Fibroblast of skin of back (primary cell): ENCODE measurements around the gene ARHGEF28.

Source experiments
- DNase-seq: peaks from one replicate; pipeline ENCODE4 v3.0.0-alpha.2; 2013

ARHGEF28 gene

DNA sequence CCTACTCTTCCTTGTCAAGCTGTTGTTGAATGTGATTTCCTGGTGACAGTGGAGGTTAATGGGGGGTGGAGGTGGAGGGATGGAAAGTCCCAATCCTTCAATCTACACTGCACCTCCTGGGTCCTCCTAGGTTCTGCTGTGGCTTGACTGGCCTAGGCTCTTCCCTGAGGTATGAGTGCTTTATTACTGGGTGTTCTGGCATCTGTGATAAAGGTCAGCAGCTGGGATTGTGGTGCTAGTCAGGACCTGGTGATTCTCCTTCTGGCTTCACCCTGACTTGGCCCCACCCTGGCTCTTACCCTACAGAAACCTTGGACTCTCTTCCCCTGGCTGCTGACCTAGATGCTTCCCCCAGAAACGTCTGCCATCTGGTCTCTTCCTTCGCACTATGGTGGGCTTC is 194.3 kb downstream of the ARHGEF28 start:
- DNase-seq = no peak

DNA sequence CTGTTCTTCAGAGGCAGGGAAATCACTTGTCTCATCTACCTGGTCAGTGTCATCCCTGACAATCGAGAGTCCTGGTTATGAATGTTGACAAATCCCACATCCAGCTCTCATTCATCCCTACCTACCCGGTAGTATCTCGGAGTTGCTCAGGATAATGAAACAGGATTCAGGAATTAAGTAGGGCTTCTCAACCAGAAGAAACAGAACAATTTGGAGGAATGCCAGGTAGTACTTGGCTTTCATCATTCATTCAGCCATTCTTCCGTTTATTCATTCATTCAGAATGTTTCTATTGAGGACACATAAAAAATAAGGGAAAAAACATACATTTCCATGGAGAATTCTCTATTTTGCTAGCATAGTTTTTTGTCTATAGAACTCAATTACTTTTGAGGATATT is 195.0 kb downstream of the ARHGEF28 start:
- no peak for DNase-seq

DNA sequence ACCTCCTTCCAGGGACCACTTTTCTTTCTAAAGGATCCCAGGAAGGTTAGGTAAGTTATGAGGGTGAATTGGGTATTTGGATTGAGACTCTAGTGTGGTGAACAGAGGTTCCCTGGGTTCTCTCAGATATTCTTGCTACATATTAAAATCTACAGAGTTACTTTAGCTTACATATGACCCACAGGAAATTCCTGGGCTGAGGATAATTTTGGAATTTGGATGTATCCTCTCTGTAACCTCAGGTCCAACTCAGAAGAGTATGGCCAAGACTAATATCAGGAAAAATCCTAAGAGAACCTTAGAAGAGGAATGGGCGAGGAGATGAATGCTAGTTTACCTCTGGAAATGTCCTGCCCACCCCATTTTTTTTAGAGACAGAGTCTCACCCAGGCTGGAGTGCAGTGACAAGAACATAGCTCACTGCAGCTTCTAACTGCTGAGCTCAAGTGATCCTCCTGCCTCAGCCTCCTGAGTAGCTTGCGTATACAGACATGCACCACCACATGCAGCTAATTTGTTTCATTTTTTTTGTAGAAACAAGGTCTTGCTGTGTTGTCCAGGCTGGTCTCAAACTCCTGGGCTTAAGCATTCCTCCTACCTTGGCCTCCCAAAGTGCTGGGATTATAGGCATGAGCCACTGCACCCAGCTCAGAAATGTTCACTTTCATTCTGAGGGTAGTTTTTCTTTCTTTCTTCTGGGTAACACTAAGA is 196.4 kb downstream of the ARHGEF28 start:
- peak; percentile 74 for DNase-seq

DNA sequence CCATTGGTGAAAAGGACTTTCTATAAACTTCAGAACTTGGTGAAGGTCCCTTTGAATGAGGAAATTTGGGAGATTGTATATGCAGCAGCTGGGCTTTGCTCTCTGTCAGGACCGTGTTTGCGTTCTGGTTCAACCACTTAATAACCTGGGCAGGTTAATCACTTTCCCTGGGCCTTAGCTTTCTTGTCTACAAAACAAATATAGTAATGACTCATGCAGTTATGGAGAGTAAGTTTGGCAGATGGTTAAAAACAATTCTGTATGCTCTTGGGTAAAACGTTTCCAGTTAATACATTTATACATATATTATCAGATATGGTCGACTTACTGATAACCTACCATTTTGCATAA is 197.0 kb downstream of the ARHGEF28 start:
- peak; percentile 11 for DNase-seq

DNA sequence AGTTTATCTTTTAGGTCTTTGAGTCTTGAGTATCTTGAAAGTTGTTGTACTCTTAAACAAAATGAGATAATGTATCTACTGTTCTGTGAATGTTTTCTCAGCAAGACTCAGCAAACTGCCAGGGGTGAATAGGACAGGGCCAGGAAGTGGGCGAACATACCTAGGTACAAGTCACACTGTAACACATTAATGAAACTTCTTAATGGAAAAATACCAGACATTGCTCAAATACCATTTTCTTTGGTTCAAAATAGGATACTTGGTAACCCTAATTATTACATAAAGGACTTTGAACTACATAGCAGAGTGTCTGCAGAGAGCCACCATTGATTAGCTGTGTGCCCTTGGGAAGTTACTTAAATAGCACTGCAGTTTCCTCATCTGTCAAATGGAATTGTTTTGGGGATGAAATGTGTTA is 197.5 kb downstream of the ARHGEF28 start:
- DNase-seq = peak; percentile 75

- DNase-seq = no peak
These were observed 199.2 kb downstream of the ARHGEF28 start for GRCh38 chr5:73825199-73825598.

DNA sequence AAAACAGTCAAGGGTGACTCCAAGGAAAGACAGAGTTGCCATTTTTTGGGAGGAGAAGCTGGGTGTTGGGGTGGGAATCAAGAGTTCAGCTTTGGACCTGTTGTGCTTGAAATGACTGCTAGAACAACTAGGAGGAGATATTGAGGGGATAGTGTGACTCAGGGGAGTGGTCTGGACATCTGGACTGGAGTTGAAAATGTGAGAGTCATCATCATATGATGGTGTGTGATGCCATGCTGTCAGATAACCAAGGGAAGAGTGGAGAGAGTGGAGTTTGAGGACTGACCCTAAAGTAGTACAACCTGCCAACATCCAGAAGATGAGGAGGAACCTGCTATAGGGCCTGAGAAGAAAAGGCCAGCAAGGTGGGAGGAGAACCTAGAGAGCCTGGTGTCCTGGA is 199.7 kb downstream of the ARHGEF28 start:
- no peak for DNase-seq

GRCh38 chr5:73826301-73827105 is 200.5 kb downstream of the ARHGEF28 start:
- peak; percentile 76 for DNase-seq

DNA sequence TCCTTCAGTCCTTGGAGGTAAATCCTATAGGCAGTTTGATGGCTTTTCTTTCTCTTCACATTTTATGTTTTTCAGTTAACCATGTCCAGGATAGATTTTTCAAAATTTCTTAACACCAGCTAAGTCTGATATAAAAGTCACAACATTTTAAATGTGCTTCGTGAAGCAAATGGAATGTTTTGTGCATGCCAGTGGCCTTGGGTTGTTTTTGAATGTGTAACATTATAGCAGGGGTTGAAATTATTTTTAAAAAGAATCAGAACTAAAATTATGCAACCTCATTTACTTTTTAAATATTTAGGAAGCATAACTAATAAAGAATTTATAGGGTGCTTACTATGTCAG is 201.1 kb downstream of the ARHGEF28 start:
- DNase-seq = peak; percentile 68

DNA sequence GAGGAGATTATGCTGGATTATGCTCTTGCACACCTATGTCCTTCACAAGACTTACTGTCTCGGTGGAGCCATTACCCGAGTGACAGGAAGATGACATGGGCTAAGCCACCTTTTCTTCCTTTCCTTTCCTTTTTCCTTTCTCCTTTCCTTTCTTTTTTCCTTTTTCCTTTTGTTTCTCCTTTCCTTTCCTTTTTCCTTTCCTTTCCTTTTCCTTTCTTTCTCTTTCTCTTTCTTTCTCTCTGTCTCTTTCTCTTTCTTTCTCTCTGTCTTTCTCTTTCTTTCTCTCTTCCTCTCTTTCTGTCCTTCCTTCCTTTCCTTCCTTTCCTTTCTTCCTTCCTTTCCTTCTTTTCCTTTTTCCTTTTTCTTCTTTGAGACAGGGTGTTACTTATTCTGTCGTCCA is 202.5 kb downstream of the ARHGEF28 start:
- DNase-seq = no peak

- DNase-seq = no peak
These were observed 204.7 kb downstream of the ARHGEF28 start for GRCh38 chr5:73830646-73831045.

DNA sequence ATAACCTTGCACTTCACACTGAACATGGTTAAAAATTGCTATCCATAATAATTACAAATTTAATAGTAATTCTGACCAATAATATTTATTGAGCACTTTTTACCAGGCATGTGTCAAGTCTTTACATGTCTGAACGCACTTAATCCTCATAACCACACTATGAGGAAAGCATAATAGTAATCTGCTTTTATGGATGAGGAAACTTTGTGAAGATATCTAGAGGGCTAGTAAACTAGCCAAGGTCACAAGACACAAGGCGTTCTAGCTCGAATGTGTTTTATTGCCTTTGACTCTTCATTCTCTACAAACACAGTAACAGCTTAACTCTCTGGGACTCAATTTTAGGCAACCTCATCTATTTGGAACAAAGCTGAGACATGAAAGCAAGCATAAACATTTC is 205.1 kb downstream of the ARHGEF28 start:
- no peak for DNase-seq

GRCh38 chr5:73834693-73835092 is 208.7 kb downstream of the ARHGEF28 start:
- no peak for DNase-seq

- no peak for DNase-seq
These were observed 209.7 kb downstream of the ARHGEF28 start for GRCh38 chr5:73835726-73836125.

DNA sequence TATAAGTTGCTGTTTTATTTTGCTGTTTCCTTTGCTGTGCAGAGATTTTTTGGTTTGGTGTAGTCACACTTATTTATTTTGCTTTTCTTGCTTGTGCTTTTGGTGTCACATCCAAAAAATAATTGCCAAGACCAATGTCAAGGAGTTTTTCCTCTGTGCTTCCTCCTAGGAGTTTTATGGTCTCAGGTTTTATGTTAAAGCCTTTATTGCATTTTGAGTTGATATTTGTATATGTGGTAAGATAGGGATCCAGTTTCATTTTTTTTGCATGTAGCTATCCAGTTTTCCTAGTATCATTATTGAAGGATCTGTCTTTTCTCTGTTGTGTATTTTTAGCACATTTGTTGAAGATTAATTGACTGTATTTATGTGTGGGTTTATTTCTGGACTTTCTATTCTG is 210.6 kb downstream of the ARHGEF28 start:
- DNase-seq = no peak

DNA sequence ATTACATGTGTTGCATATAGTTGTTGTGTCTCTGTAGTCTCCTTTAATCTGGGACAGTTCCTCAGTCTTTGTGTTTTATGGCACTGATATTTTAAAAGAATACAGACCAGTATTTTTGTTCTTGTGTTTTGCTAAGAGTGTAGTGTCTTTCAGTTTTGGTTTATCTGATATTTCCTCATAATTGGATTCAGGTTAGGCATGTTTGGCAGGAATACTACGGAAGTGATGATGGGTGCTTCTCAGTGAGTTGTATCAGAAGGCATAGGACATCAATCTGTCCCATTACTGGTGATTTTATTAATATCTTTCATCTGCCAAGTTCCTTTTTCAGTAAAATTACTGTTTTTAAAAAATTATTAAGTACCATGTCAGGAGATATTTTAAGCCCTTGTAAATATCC is 212.9 kb downstream of the ARHGEF28 start:
- DNase-seq = no peak

DNA sequence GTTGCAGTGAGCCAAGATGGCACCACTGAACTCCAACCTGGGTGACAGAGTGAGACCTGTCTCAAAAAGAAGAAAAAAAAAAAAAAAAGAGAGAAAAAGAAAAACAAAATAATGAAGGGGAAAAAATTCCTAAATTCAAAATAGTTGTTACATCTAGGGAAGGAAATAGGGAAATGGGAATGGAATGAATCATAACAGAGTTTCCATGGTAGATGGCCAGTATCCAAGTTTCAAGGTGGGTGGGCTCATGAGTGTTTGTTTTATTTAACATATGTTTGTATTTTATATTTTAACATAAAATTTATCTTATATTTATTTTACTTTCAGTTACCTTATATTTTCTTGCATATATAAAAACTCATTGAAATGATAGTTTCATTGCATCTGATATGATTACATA is 215.6 kb downstream of the ARHGEF28 start:
- DNase-seq = no peak

DNA sequence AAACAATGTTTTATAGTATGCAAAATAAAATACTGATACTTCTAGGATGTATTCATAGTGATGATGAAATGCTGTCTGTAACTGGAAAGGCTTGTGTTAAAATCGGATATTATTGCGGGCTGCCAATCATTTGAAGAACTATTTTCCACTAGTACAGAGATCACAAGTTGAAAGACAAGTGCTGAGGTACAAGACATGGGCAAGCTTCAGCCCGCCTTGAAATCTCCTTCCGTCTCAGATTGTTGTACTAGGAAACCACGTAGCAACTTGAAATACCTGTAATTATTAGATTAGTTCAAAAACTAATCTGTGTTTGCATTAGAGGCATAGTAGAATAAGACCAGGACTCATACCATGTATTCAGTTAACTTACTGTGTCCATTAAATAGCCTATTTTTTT is 218.2 kb downstream of the ARHGEF28 start:
- no peak for DNase-seq

DNA sequence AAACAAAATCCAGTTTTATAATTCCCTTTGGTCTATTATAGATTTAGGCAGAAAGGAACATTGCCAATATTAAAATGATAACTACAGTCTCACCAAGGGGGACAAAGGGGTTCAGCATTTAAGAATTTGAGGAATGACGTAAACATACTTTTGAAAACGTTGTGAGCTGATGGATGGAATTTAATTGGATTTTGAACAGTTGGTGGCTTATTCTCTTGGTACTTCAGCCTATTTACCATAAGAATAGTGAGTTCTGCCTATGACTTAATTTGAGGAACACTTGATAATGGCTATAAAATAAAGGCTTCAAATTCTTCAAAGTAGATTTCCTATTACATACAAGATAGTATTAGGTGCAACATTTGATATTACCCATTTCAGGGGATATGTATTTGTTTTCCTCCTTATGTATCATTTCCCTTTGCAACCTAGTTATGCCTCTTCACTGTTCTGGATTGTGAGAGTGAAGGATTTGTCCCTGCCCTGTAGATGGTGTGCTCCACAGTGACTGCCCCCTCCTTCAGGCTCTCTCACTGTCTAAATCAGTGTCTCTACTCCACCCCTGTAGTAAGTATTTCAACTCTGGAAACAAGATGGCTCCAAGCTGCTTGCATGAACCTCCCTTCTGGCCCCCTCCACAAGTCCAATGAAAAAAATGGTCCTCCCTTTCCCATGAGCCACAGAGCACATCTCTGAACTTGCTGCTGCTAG is 225.6 kb downstream of the ARHGEF28 start:
- no peak for DNase-seq

GRCh38 chr5:73853091-73853490 is 227.1 kb downstream of the ARHGEF28 start:
- DNase-seq = peak; percentile 62

GRCh38 chr5:73856997-73857396 is 231.0 kb downstream of the ARHGEF28 start:
- no peak for DNase-seq

GRCh38 chr5:73857446-73857845 is 231.4 kb downstream of the ARHGEF28 start:
- no peak for DNase-seq

- no peak for DNase-seq
These were observed 232.1 kb downstream of the ARHGEF28 start for GRCh38 chr5:73858054-73858453.

- no peak for DNase-seq
These were observed 232.8 kb downstream of the ARHGEF28 start for GRCh38 chr5:73858776-73859175.
